K562 (cell line): ENCODE data around the gene ACTL8.

Experiments
- CTCF ChIP-seq, 3 experiments: IDR thresholded peaks in 2 of 3; conservative IDR thresholded peaks in 1 of 3; 2 replicates each; pipeline ENCODE4 v1.5.1; 2011 to 2012; ENCODE audit warnings: low read length in 3 of 3, mild to moderate bottlenecking in 3 of 3, control low read depth in 2 of 3, improper control_type of control experiment in 1 of 3, inconsistent platforms in 1 of 3, low read depth in 1 of 3, mixed read lengths in 1 of 3, moderate library complexity in 1 of 3; ENCODE audit not compliant: insufficient read depth in 2 of 3
- GTF2F1 ChIP-seq: IDR thresholded peaks from 2 replicates; pipeline ENCODE4 v1.6.1; 2011; ENCODE audit warnings: low read depth, low read length, improper control_type of control experiment
- POLR2AphosphoS5 ChIP-seq: IDR thresholded peaks from 2 replicates; pipeline ENCODE4 v1.6.1; 2011; ENCODE audit warnings: mild to moderate bottlenecking, low read depth, low read length, moderate library complexity; ENCODE audit not compliant: control insufficient read depth, insufficient read depth
- SIN3A ChIP-seq, 2 experiments: fragments of 150-350 bp in 1 of 2; IDR thresholded peaks; 2 replicates each; pipeline ENCODE4 v1.6.1; 2011 to 2016; ENCODE audit warnings: borderline replicate concordance in 2 of 2, low read depth in 2 of 2, low read length in 2 of 2, mild to moderate bottlenecking in 2 of 2, moderate library complexity in 2 of 2; ENCODE audit not compliant: control insufficient read depth in 1 of 2

GRCh38 chr1:17810668-17811067 lies 55.5 kb downstream of the ACTL8 start:
- TF ChIP-seq SIN3A (IDR thresholded peaks at IDR 0.05; ENCODE audit: borderline replicate concordance in 2 of 2, control insufficient read depth in 1 of 2, low read depth in 2 of 2, low read length in 2 of 2): no peak
- no peak for TF ChIP-seq POLR2AphosphoS5
- no peak for TF ChIP-seq CTCF (IDR thresholded peaks at IDR 0.05 in 2 of 3, conservative IDR thresholded peaks at IDR 0.05 in 1 of 3; ENCODE audit: insufficient read depth in 2 of 3, low read depth in 1 of 3, low read length in 3 of 3)
- TF ChIP-seq GTF2F1: no peak
